H1 (cell line): ENCODE measurements around the gene NEDD4.

Source experiments
- BACH1 ChIP-seq: IDR thresholded peaks from 2 replicates; pipeline ENCODE4 v1.6.1; 2012; ENCODE audit warnings: low read length, improper control_type of control experiment
- TEAD4 ChIP-seq: IDR thresholded peaks from 2 replicates; pipeline ENCODE4 v1.6.1; 2012; ENCODE audit warnings: low read depth, low read length, inconsistent platforms, mixed read lengths

GRCh38 chr15:55823191-55823670, 170.2 kb downstream of the NEDD4 start:
- TF ChIP-seq TEAD4 (no peak), BACH1 (no peak)
